RWPE2 (cell line): Measurements from ENCODE around the gene KRTAP10-11.

Experiments
- ATAC-seq: fragments of 200-7000 bp; cut with Tn5 transposase; 3 replicates; pipeline ENCODE4 v1.9.1; 2021; ENCODE audit warnings: low read depth
- DNase-seq: peaks from one replicate; pipeline ENCODE4 v3.0.0-alpha.2; 2020; ENCODE audit warnings: low spot score
- H3K27ac ChIP-seq: fragments of 450-650 bp; 2 replicates; pipeline ENCODE4 v1.5.1; 2017; ENCODE audit warnings: mild to moderate bottlenecking; ENCODE audit not compliant: poor library complexity, severe bottlenecking
- H3K27me3 ChIP-seq: fragments of 250-450 bp; sonication (Bioruptor Pico); 2 replicates; pipeline ENCODE4 v1.5.1; 2021; ENCODE audit warnings: mild to moderate bottlenecking, moderate library complexity; ENCODE audit not compliant: insufficient read depth, poor library complexity, severe bottlenecking
- H3K36me3 ChIP-seq: fragments of 250-450 bp; sonication (Bioruptor Pico); 2 replicates; pipeline ENCODE4 v1.5.1; 2020; ENCODE audit warnings: low read depth, mild to moderate bottlenecking, moderate library complexity
- H3K4me1 ChIP-seq: fragments of 250-450 bp; sonication (Bioruptor Pico); 2 replicates; pipeline ENCODE4 v1.5.1; 2021; ENCODE audit warnings: mild to moderate bottlenecking, moderate library complexity; ENCODE audit not compliant: insufficient read depth, poor library complexity, severe bottlenecking
- H3K4me3 ChIP-seq: fragments of 250-450 bp; sonication (Bioruptor Pico); 2 replicates; pipeline ENCODE4 v1.5.1; 2021; ENCODE audit warnings: mild to moderate bottlenecking, moderate library complexity; ENCODE audit not compliant: severe bottlenecking
- H3K9me3 ChIP-seq: fragments of 250-450 bp; sonication (Bioruptor Pico); 2 replicates; pipeline ENCODE4 v1.5.1; 2021; ENCODE audit warnings: mild to moderate bottlenecking, moderate library complexity; ENCODE audit not compliant: severe bottlenecking
- CTCF ChIP-seq: fragments of 450-650 bp; IDR thresholded peaks from one replicate; pipeline ENCODE4 v1.5.1; 2017; ENCODE audit warnings: mild to moderate bottlenecking, moderate library complexity; ENCODE audit not compliant: poor library complexity, severe bottlenecking

The KRTAP10-11 gene

GRCh38 chr21:44628707-44629391, 17.4 kb upstream of the KRTAP10-11 start:
- H3K9me3 ChIP-seq, result peaks cover 18% of the 10 kb centered on the region
- H3K27ac ChIP-seq, result no peak overlapping the region
- no peak overlapping the region for H3K4me3 ChIP-seq
- TF ChIP-seq CTCF, result no peak
- no peaks in the 10 kb centered on the region for H3K4me1 ChIP-seq
- no peaks in the 10 kb centered on the region for H3K27me3 ChIP-seq
- H3K36me3 ChIP-seq, result no peaks in the 10 kb centered on the region
- ATAC-seq, result no peak
- DNase-seq, result no peak

GRCh38 chr21:44630440-44630839, 15.8 kb upstream of the KRTAP10-11 start:
- Histone ChIP-seq H3K4me3 (no peak overlapping the region), H3K9me3 (peaks cover 11% of the 10 kb centered on the region), H3K4me1 (no peaks in the 10 kb centered on the region), H3K36me3 (no peaks in the 10 kb centered on the region), H3K27me3 (no peaks in the 10 kb centered on the region), H3K27ac (no peak overlapping the region)
- no peak for TF ChIP-seq CTCF
- ATAC-seq (no peak), DNase-seq (no peak)

GRCh38 chr21:44632067-44632466, 14.1 kb upstream of the KRTAP10-11 start:
- Histone ChIP-seq H3K27ac (no peak overlapping the region), H3K4me3 (no peak overlapping the region), H3K4me1 (no peaks in the 10 kb centered on the region), H3K27me3 (no peaks in the 10 kb centered on the region), H3K9me3 (peaks cover 11% of the 10 kb centered on the region), H3K36me3 (no peaks in the 10 kb centered on the region)
- TF ChIP-seq CTCF, result no peak
- no peak for ATAC-seq
- no peak for DNase-seq

GRCh38 chr21:44636209-44637017, 9.8 kb upstream of the KRTAP10-11 start:
- TF ChIP-seq CTCF, result no peak
- peak; percentile 26 for DNase-seq
- no peak for ATAC-seq

More at GRCh38 chr21:44636209-44637017, 9.8 kb upstream of the KRTAP10-11 start:
- Histone ChIP-seq H3K9me3 (peaks cover 9% of the 10 kb centered on the region), H3K4me1 (no peaks in the 10 kb centered on the region), H3K4me3 (no peak overlapping the region), H3K27me3 (no peaks in the 10 kb centered on the region), H3K27ac (no peak overlapping the region), H3K36me3 (no peaks in the 10 kb centered on the region)
